ENCODE data around the gene ANKRD13B.

DNA sequence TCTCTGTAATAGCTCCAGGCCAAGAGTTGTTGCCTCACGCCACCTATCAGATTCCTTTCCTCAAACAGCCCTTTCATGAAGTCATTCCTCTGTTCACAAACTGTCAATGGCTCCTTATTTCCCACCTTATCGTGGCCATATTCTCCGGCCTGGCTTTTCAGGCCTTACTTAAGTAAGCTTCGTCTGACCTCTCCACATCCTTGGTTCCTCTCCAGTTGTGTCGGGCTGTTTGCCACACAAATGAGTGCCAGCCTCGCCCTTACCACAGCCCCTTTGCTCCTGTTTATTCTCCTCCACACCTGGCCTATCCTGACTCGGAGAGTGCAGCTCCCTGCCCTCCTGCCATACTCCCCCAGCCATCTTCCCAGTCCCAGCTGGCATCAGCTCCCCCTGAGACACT, 22.4 kb upstream of the ANKRD13B start:
- TF ChIP-seq, protein P1, sequence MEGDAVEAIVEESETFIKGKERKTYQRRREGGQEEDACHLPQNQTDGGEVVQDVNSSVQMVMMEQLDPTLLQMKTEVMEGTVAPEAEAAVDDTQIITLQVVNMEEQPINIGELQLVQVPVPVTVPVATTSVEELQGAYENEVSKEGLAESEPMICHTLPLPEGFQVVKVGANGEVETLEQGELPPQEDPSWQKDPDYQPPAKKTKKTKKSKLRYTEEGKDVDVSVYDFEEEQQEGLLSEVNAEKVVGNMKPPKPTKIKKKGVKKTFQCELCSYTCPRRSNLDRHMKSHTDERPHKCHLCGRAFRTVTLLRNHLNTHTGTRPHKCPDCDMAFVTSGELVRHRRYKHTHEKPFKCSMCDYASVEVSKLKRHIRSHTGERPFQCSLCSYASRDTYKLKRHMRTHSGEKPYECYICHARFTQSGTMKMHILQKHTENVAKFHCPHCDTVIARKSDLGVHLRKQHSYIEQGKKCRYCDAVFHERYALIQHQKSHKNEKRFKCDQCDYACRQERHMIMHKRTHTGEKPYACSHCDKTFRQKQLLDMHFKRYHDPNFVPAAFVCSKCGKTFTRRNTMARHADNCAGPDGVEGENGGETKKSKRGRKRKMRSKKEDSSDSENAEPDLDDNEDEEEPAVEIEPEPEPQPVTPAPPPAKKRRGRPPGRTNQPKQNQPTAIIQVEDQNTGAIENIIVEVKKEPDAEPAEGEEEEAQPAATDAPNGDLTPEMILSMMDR (IDR thresholded peaks at IDR 0.05): no peak
- TF ChIP-seq EZH2 (IDR thresholded peaks at IDR 0.05): no peak
- no peak for TF ChIP-seq EZH2phosphoT487 (IDR thresholded peaks at IDR 0.05)
